ENCODE measurements around the gene UBAC2. TPM values are rescaled to one million over a fixed set of nuclear protein-coding genes. Genes with fewer than 3 reads are reported as not detected.

The UBAC2 gene
- total RNA-seq, 1 donor from 2014 or later, result 70.8 TPM

- Mint-ChIP-seq H3K4me1 (ENCODE audit: low read depth) (peaks cover 47% of the 10 kb centered on the region), H3K27ac (ENCODE audit: unreplicated experiment) (peak overlapping the region; percentile 60), H3K9me3 (ENCODE audit: low read depth) (no peaks in the 10 kb centered on the region), H3K36me3 (ENCODE audit: low read depth) (peaks cover 4% of the 10 kb centered on the region), H3K4me3 (ENCODE audit: unreplicated experiment) (no peak overlapping the region), H3K27me3 (ENCODE audit: low read depth) (no peaks in the 10 kb centered on the region)
- no peak for DNase-seq (ENCODE audit: low spot score)
- TF ChIP-seq CTCF (IDR thresholded peaks at IDR 0.05), result no peak
These were observed 88.6 kb downstream of the UBAC2 start for GRCh38 chr13:99289271-99289670.

GRCh38 chr13:99289674-99290337 lies 89.2 kb downstream of the UBAC2 start:
- no peak for TF ChIP-seq CTCF (IDR thresholded peaks at IDR 0.05)
- no peaks in the 10 kb centered on the region for H3K27me3 Mint-ChIP-seq (ENCODE audit: low read depth)
- no peak overlapping the region for H3K27ac Mint-ChIP-seq (ENCODE audit: unreplicated experiment)
- peaks cover 4% of the 10 kb centered on the region for H3K36me3 Mint-ChIP-seq (ENCODE audit: low read depth)
- H3K4me1 Mint-ChIP-seq (ENCODE audit: low read depth), result peaks cover 42% of the 10 kb centered on the region
- H3K4me3 Mint-ChIP-seq (ENCODE audit: unreplicated experiment), result no peak overlapping the region
- no peak for DNase-seq (ENCODE audit: low spot score)
- no peaks in the 10 kb centered on the region for H3K9me3 Mint-ChIP-seq (ENCODE audit: low read depth)

DNA sequence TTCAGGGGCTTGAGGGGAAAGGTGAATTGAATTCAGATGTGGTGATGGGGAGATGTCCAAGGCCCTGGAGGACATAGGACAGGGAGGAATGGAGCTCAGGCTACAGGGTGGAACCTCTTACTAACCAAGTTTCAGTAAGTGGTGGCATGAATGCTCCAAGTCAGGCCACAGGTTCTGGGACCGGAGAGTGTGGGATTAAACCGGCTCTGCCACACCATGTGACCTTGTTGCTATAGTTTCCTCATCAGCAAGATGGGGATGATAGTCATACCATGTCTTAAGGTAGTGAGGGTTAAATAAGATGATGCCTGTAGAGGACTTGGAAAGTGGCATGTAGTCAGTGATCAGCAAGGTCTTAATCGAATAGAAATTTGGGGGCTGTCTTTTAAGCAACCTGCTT lies 90.2 kb downstream of the UBAC2 start:
- H3K27me3 Mint-ChIP-seq (ENCODE audit: low read depth), result no peaks in the 10 kb centered on the region
- no peaks in the 10 kb centered on the region for H3K9me3 Mint-ChIP-seq (ENCODE audit: low read depth)
- H3K27ac Mint-ChIP-seq (ENCODE audit: unreplicated experiment), result no peak overlapping the region
- no peak overlapping the region for H3K4me3 Mint-ChIP-seq (ENCODE audit: unreplicated experiment)
- H3K36me3 Mint-ChIP-seq (ENCODE audit: low read depth), result peaks cover 10% of the 10 kb centered on the region
- peaks cover 40% of the 10 kb centered on the region for H3K4me1 Mint-ChIP-seq (ENCODE audit: low read depth)
- TF ChIP-seq CTCF (IDR thresholded peaks at IDR 0.05), result no peak
- DNase-seq (ENCODE audit: low spot score), result no peak

DNA sequence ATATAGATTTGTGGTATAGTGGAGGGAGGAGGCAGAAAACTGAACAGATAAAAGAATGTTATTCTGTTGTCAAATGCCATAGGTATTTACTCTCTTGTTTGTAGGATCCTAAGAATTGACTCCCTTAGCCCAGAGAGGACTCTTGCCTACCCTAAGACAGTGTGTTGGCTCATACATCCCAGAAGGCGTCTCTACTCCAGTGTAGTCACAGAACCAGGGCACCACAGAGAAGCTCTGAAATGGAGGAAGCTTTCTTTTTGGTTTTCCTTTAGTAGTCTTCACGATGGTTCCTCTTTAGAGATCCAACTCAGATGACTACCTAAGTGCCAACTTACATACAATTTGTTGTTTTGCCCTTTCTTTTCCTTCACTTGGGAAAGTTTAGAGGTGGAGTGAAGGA lies 92.5 kb downstream of the UBAC2 start:
- Mint-ChIP-seq H3K27me3 (ENCODE audit: low read depth) (no peaks in the 10 kb centered on the region), H3K36me3 (ENCODE audit: low read depth) (peaks cover 10% of the 10 kb centered on the region)
- no peak for DNase-seq (ENCODE audit: low spot score)

GRCh38 chr13:99294198-99294597 lies 93.5 kb downstream of the UBAC2 start:
- Mint-ChIP-seq H3K36me3 (ENCODE audit: low read depth) (peaks cover 10% of the 10 kb centered on the region), H3K4me3 (ENCODE audit: unreplicated experiment) (no peak overlapping the region), H3K4me1 (ENCODE audit: low read depth) (peaks cover 33% of the 10 kb centered on the region), H3K27ac (ENCODE audit: unreplicated experiment) (no peak overlapping the region), H3K9me3 (ENCODE audit: low read depth) (no peaks in the 10 kb centered on the region), H3K27me3 (ENCODE audit: low read depth) (no peaks in the 10 kb centered on the region)
- DNase-seq (ENCODE audit: low spot score), result no peak
- TF ChIP-seq CTCF (IDR thresholded peaks at IDR 0.05), result no peak

More for the DNA sequence above, 92.5 kb downstream of the UBAC2 start:
- TF ChIP-seq CTCF (IDR thresholded peaks at IDR 0.05), result no peak
- no peak overlapping the region for H3K4me3 Mint-ChIP-seq (ENCODE audit: unreplicated experiment)
- H3K9me3 Mint-ChIP-seq (ENCODE audit: low read depth), result no peaks in the 10 kb centered on the region
- peaks cover 42% of the 10 kb centered on the region for H3K4me1 Mint-ChIP-seq (ENCODE audit: low read depth)
- H3K27ac Mint-ChIP-seq (ENCODE audit: unreplicated experiment), result no peak overlapping the region
